Vagina (tissue), 2 donors: ENCODE results near the gene TLE7.

Experiments used
- POLR2A ChIP-seq, 2 donors: fragments of 450-650 bp; IDR thresholded peaks; one replicate each; pipeline ENCODE4 v1.6.1; 2017; ENCODE audit warnings: antibody characterized with exemption in 2 of 2, mild to moderate bottlenecking in 2 of 2, moderate library complexity in 2 of 2
- TF ChIP-seq, protein P1 (sequence below), 3 experiments: fragments of 450-650 bp in 2 of 3; fragments of 200-600 bp in 1 of 3; sonication (generic) in 1 of 3; IDR thresholded peaks; one replicate each; pipeline ENCODE4 v1.5.1; 2017 to 2019; ENCODE audit warnings: antibody characterized with exemption in 3 of 3, mild to moderate bottlenecking in 2 of 3, moderate library complexity in 2 of 3

GRCh38 chr16:71428385-71428784 is 13.5 kb downstream of the TLE7 start:
- no peak for TF ChIP-seq POLR2A (IDR thresholded peaks at IDR 0.05)
- TF ChIP-seq, protein P1, sequence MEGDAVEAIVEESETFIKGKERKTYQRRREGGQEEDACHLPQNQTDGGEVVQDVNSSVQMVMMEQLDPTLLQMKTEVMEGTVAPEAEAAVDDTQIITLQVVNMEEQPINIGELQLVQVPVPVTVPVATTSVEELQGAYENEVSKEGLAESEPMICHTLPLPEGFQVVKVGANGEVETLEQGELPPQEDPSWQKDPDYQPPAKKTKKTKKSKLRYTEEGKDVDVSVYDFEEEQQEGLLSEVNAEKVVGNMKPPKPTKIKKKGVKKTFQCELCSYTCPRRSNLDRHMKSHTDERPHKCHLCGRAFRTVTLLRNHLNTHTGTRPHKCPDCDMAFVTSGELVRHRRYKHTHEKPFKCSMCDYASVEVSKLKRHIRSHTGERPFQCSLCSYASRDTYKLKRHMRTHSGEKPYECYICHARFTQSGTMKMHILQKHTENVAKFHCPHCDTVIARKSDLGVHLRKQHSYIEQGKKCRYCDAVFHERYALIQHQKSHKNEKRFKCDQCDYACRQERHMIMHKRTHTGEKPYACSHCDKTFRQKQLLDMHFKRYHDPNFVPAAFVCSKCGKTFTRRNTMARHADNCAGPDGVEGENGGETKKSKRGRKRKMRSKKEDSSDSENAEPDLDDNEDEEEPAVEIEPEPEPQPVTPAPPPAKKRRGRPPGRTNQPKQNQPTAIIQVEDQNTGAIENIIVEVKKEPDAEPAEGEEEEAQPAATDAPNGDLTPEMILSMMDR (IDR thresholded peaks at IDR 0.05) = no peak
